CD4-positive, alpha-beta T cell treated with Interleukin-15 for 4 hours (primary cell): ENCODE data around the gene GIPC1.
A peak's percentile ranks its signal among the peaks of the same experiment; 100 is the strongest.
"Not testable (repeated sequence)": the region's sequence is repeated elsewhere in the genome, so short reads cannot be mapped to it uniquely, and the experiment has no call there.

ENCODE experiments used
- DNase-seq: peaks from one replicate; pipeline ENCODE4 v3.0.0-alpha.2; 2020; ENCODE audit warnings: low spot score

The GIPC1 gene

GRCh38 chr19:14470031-14470876, 25.7 kb downstream of the GIPC1 start:
- DNase-seq = no peak

DNA sequence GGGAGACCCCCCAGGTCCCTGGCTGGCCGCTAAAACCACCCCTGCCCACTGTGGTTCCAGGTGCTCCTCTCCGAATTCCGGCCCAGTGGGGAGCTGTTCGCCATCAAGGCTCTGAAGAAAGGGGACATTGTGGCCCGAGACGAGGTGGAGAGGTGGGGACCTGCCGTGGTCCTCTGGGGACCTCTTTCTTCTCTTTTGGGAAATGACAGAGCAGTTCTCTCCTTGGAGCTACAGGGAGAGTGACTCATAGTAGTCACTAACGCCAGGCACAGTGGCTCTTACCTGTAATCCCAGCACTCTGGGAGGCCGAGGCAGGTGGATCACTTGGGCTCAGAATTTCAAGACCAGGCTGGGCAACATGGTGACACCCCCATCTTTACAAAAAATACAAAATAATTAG, 28.1 kb downstream of the GIPC1 start:
- DNase-seq = no peak

- no peak for DNase-seq
Observed at GRCh38 chr19:14467391-14467790, 28.5 kb downstream of the GIPC1 start.

- DNase-seq = no peak
Observed at GRCh38 chr19:14463747-14464146, 32.2 kb downstream of the GIPC1 start.

DNA sequence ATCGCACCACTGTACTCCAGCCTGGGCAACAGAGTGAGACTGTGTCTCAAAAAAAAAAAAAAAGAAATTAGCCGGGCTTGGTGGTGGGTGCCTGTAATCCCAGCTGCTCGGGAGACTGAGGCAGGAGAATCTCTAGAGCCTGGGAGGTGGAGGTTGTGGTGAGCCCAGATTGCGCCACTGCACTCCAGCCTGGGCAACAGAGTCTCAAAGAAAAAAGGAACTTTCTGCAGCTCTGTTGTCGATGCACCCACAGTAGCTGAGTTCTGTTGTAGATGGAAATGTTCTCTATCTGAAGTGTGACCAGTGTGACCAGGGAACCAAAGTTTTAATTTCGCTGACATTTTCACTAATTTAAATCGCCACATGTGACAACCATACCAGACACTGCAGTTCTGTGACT, 33.5 kb downstream of the GIPC1 start:
- not testable (repeated sequence) for DNase-seq

DNA sequence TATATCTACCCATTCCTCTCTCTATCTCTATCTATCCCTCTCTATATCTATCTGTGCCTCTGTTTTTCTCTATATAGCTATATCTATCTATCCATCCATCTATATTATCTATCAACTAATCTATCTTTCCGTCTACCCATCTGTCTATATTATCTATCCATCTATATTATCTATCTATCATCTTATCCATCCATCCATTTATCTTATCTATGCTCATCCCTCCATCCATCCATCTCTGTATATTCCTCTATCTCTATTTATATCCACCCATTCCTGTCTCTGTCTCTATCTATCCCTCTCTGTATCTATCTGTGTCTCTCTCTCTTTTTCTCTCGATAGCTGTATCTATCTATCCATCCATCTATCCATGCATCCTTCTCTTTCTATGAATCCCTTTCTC, 35.0 kb downstream of the GIPC1 start:
- no peak for DNase-seq

- DNase-seq = peak; percentile 40
Observed at GRCh38 chr19:14459703-14460102, 36.2 kb downstream of the GIPC1 start.

GRCh38 chr19:14452303-14452702, 43.6 kb downstream of the GIPC1 start:
- not testable (repeated sequence) for DNase-seq

DNA sequence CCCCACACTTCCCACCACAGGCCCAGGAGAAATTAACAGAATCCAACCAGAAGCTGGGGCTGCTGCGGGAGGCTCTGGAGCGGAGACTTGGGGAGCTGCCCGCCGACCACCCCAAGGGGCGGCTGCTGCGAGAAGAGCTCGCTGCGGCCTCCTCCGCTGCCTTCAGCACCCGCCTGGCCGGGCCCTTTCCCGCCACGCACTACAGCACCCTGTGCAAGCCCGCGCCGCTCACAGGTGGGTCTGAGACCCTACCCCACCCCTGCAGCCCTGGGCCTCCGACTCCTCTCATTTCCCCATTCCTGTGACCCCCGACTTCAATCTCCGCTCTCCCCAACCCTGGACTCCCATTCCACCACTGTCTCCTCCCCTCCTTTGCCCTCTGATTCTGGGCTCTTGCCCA, 45.1 kb downstream of the GIPC1 start:
- no peak for DNase-seq

- DNase-seq = peak; percentile 25
Observed at GRCh38 chr19:14450168-14450874, 45.6 kb downstream of the GIPC1 start.

- DNase-seq = no peak
Observed at GRCh38 chr19:14449321-14449720, 46.6 kb downstream of the GIPC1 start.

DNA sequence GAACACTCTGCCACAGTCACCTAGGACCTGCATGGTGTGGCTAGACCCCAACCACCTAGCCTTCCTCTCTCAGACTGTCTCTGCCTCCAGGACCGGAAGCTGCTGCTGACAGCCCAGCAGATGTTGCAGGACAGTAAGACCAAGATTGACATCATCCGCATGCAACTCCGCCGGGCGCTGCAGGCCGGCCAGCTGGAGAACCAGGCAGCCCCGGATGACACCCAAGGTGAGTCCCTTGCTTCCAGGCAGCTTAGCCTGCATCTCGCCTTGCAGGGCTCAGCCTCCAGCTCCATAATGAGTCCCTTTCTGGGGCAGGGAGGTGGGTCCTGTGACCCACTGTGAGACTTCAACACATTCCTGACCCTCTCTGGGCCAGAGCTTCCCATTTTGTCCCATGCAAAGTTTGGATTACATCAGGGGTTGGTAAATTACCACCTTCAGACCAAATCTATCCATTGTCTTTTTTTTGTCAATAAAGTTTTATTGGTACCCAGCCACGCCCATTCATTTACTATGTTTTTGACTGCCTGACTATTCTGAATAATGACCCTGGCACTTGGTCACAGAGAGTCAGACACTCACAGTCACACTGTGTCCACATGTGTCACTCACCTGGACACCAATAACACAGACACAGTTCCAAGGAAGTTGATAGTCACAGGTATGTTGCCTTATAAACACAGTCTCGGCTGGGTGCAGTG, 49.4 kb downstream of the GIPC1 start:
- no peak for DNase-seq

- DNase-seq = no peak
Observed at GRCh38 chr19:14443632-14444216, 52.2 kb downstream of the GIPC1 start.

GRCh38 chr19:14442891-14443631, 52.9 kb downstream of the GIPC1 start:
- DNase-seq = no peak

GRCh38 chr19:14441041-14441938, 54.6 kb downstream of the GIPC1 start:
- no peak for DNase-seq

GRCh38 chr19:14440049-14440448, 55.9 kb downstream of the GIPC1 start:
- peak; percentile 74 for DNase-seq

DNA sequence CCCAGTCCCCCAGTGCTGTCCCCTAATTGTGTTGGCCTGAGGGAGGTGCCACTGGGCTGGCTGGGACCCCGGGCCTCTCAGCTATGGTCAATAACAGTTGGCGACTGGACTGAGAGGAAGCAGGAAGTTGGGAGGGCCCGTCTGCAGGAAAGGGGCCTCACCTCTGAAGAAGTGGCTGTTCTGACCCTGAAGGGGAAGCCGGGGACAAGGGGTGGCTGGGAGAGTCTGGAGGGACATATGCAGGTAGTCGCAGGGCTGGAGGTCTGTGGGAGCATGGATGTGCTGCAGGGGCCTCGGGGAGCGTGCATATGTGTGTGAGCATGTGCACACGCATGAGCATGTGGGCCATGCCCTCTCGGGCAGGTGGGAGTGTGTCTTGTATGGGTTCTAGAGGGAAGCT, 56.9 kb downstream of the GIPC1 start:
- DNase-seq = no peak

- DNase-seq = no peak
Observed at GRCh38 chr19:14437578-14438140, 58.3 kb downstream of the GIPC1 start.

- DNase-seq = no peak
Observed at GRCh38 chr19:14435320-14436050, 60.4 kb downstream of the GIPC1 start.
